Parathyroid adenoma (tissue), 2 donors: ENCODE results near the gene PLCL2.
"Not testable (repeated sequence)": the region's sequence is repeated elsewhere in the genome, so short reads cannot be mapped to it uniquely, and the experiment has no call there.

Source experiments
- H2AFZ ChIP-seq: fragments of 300-600 bp; sonication (generic); one replicate; pipeline ENCODE4 v1.7.0; 2017; ENCODE audit warnings: antibody characterized with exemption, mild to moderate bottlenecking
- H3K27ac ChIP-seq: fragments of 300-600 bp; sonication (generic); one replicate; pipeline ENCODE4 v1.7.0; 2017
- H3K27me3 ChIP-seq: fragments of 300-600 bp; sonication (generic); one replicate; pipeline ENCODE4 v1.7.0; 2017; ENCODE audit warnings: low read length; ENCODE audit not compliant: control insufficient read depth, insufficient read depth
- H3K36me3 ChIP-seq: fragments of 300-600 bp; sonication (generic); one replicate; pipeline ENCODE4 v1.7.0; 2017; ENCODE audit warnings: low read length; ENCODE audit not compliant: control insufficient read depth, insufficient read depth
- H3K4me1 ChIP-seq: fragments of 300-600 bp; sonication (generic); one replicate; pipeline ENCODE4 v1.7.0; 2017; ENCODE audit warnings: control low read depth
- H3K4me2 ChIP-seq: fragments of 300-600 bp; sonication (generic); one replicate; pipeline ENCODE4 v1.7.0; 2017; ENCODE audit warnings: low read length
- H3K4me3 ChIP-seq: fragments of 300-600 bp; sonication (generic); one replicate; pipeline ENCODE4 v1.7.0; 2017; ENCODE audit warnings: low read depth, low read length
- H3K79me2 ChIP-seq: fragments of 300-600 bp; sonication (generic); one replicate; pipeline ENCODE4 v1.7.0; 2017; ENCODE audit warnings: control low read depth
- H3K9ac ChIP-seq: fragments of 300-600 bp; sonication (generic); one replicate; pipeline ENCODE4 v1.7.0; 2017; ENCODE audit warnings: mild to moderate bottlenecking
- H3K9me3 ChIP-seq: fragments of 300-600 bp; sonication (generic); one replicate; pipeline ENCODE4 v1.7.0; 2017; ENCODE audit warnings: low read length; ENCODE audit not compliant: control insufficient read depth
- CTCF ChIP-seq: fragments of 300-600 bp; sonication (generic); IDR thresholded peaks from one replicate; pipeline ENCODE4 v1.7.0; 2017; ENCODE audit warnings: antibody characterized with exemption, mild to moderate bottlenecking
- donor health status: primary hyperparathyroidism.

The PLCL2 gene

GRCh38 chr3:16960125-16960524 is 75.4 kb downstream of the PLCL2 start:
- no peak overlapping the region for H3K27ac ChIP-seq
- H3K4me3 ChIP-seq: no peak overlapping the region
- no peaks in the 10 kb centered on the region for H3K4me1 ChIP-seq
- no peaks in the 10 kb centered on the region for H3K79me2 ChIP-seq
- no peak overlapping the region for H3K9ac ChIP-seq
- no peaks in the 10 kb centered on the region for H3K27me3 ChIP-seq
- no peaks in the 10 kb centered on the region for H3K36me3 ChIP-seq
- H3K4me2 ChIP-seq: no peak overlapping the region
- H3K9me3 ChIP-seq: no peaks in the 10 kb centered on the region
- TF ChIP-seq CTCF: no peak
- no peak overlapping the region for H2AFZ ChIP-seq

GRCh38 chr3:16961621-16962205 is 77.0 kb downstream of the PLCL2 start:
- TF ChIP-seq CTCF: no peak

GRCh38 chr3:16975083-16975482 is 90.3 kb downstream of the PLCL2 start:
- no peak overlapping the region for H3K9ac ChIP-seq
- no peak overlapping the region for H3K4me3 ChIP-seq
- no peak overlapping the region for H2AFZ ChIP-seq
- no peaks in the 10 kb centered on the region for H3K27me3 ChIP-seq
- H3K4me2 ChIP-seq: no peak overlapping the region
- H3K36me3 ChIP-seq: no peaks in the 10 kb centered on the region
- no peaks in the 10 kb centered on the region for H3K4me1 ChIP-seq
- TF ChIP-seq CTCF: no peak
- H3K9me3 ChIP-seq: no peaks in the 10 kb centered on the region
- H3K27ac ChIP-seq: no peak overlapping the region
- no peaks in the 10 kb centered on the region for H3K79me2 ChIP-seq

More at GRCh38 chr3:16961621-16962205, 77.0 kb downstream of the PLCL2 start:
- no peaks in the 10 kb centered on the region for H3K27me3 ChIP-seq
- H3K27ac ChIP-seq: no peak overlapping the region
- H3K4me2 ChIP-seq: no peak overlapping the region
- no peaks in the 10 kb centered on the region for H3K9me3 ChIP-seq
- no peak overlapping the region for H2AFZ ChIP-seq
- H3K79me2 ChIP-seq: no peaks in the 10 kb centered on the region
- H3K36me3 ChIP-seq: no peaks in the 10 kb centered on the region
- no peak overlapping the region for H3K4me3 ChIP-seq
- H3K4me1 ChIP-seq: no peaks in the 10 kb centered on the region
- H3K9ac ChIP-seq: no peak overlapping the region

GRCh38 chr3:16978234-16978920 is 93.6 kb downstream of the PLCL2 start:
- Histone ChIP-seq H3K4me3 (no peak overlapping the region), H3K4me2 (no peak overlapping the region), H3K27ac (no peak overlapping the region), H3K9ac (no peak overlapping the region), H3K4me1 (no peaks in the 10 kb centered on the region), H2AFZ (no peak overlapping the region), H3K9me3 (no peaks in the 10 kb centered on the region), H3K79me2 (no peaks in the 10 kb centered on the region), H3K36me3 (no peaks in the 10 kb centered on the region), H3K27me3 (no peaks in the 10 kb centered on the region)
- TF ChIP-seq CTCF: no peak

- Histone ChIP-seq H3K4me3 (no peak overlapping the region), H3K27ac (no peak overlapping the region), H2AFZ (no peak overlapping the region), H3K9me3 (no peaks in the 10 kb centered on the region), H3K27me3 (no peaks in the 10 kb centered on the region), H3K9ac (no peak overlapping the region), H3K79me2 (no peaks in the 10 kb centered on the region), H3K4me2 (no peak overlapping the region), H3K36me3 (no peaks in the 10 kb centered on the region), H3K4me1 (no peaks in the 10 kb centered on the region)
- TF ChIP-seq CTCF: no peak
These were observed 94.1 kb downstream of the PLCL2 start for GRCh38 chr3:16978921-16979271.

GRCh38 chr3:16979769-16980515 is 95.2 kb downstream of the PLCL2 start:
- not testable (repeated sequence) for H2AFZ ChIP-seq, H3K4me1 ChIP-seq, H3K27ac ChIP-seq, H3K4me3 ChIP-seq, H3K36me3 ChIP-seq, H3K4me2 ChIP-seq, H3K9me3 ChIP-seq, H3K27me3 ChIP-seq, H3K9ac ChIP-seq, H3K79me2 ChIP-seq
